Measurements from ENCODE around the gene CRB1. TPM values are rescaled to one million over a fixed set of nuclear protein-coding genes. Genes with fewer than 3 reads are reported as not detected.

The CRB1 gene
- total and polyA plus RNA-seq, 2 of the 8 experiments (the other 6 are each of a cell fraction or from before 2014, with no cell fraction given), result 0.03 TPM; not detected in 1

- Histone ChIP-seq H2BK120ac (replicated peaks; ENCODE audit: low read depth, low read length) (no peak overlapping the region), H3K56ac (replicated peaks; ENCODE audit: insufficient read length, low read depth, low read length) (no peak overlapping the region), H3K9me3 (ENCODE audit: insufficient read depth in 2 of 2, low read depth in 1 of 2, low read length in 1 of 2) (no peaks in the 10 kb centered on the region), H3K4me2 (ENCODE audit: insufficient read depth in 1 of 2, low read depth in 2 of 2, low read length in 2 of 2) (no peak overlapping the region), H3K9ac (replicated peaks in 1 of 4; ENCODE audit: extremely low read depth in 1 of 4, low read depth in 3 of 4, low read length in 3 of 4) (no peak overlapping the region), H3K23ac (ENCODE audit: insufficient read length) (no peak overlapping the region), H3K27ac (ENCODE audit: low read depth, low read length) (no peak overlapping the region), H2AFZ (ENCODE audit: low read length) (no peak overlapping the region), H3K4ac (replicated peaks; ENCODE audit: insufficient read length, low read depth, low read length) (no peak overlapping the region), H4K5ac (ENCODE audit: insufficient read length, low read depth, low read length) (no peak overlapping the region), H4K20me1 (replicated peaks in 1 of 2; ENCODE audit: control insufficient read depth in 1 of 2, insufficient read depth in 2 of 2, low read length in 2 of 2) (no peaks in the 10 kb centered on the region), H3K79me1 (ENCODE audit: low read depth, low read length) (no peaks in the 10 kb centered on the region), H2BK15ac (ENCODE audit: low read length) (no peak overlapping the region), H3K36me3 (ENCODE audit: control insufficient read depth in 2 of 4, insufficient read depth in 4 of 4, low read length in 3 of 4) (no peaks in the 10 kb centered on the region), H3K79me2 (ENCODE audit: control insufficient read depth in 1 of 2, insufficient read depth in 2 of 2, low read length in 2 of 2) (no peaks in the 10 kb centered on the region), H4K8ac (ENCODE audit: extremely low read depth, insufficient read depth, low read length) (no peak overlapping the region), H2BK20ac (ENCODE audit: low read length) (no peak overlapping the region), H3K18ac (ENCODE audit: extremely low read depth, low read length) (no peak overlapping the region), H4K91ac (replicated peaks; ENCODE audit: insufficient read length, low read length) (no peak overlapping the region), H3K4me3 (ENCODE audit: extremely low read depth in 1 of 4, insufficient read depth in 2 of 4, low read depth in 3 of 4, low read length in 4 of 4) (no peak overlapping the region), H2BK12ac (ENCODE audit: low read depth, low read length) (no peak overlapping the region), H3K23me2 (ENCODE audit: low read depth, low read length) (no peaks in the 10 kb centered on the region), H2AK5ac (ENCODE audit: low read depth, low read length) (no peak overlapping the region), H3K27me3 (replicated peaks in 1 of 4; ENCODE audit: control insufficient read depth in 3 of 4, extremely low read depth in 1 of 4, insufficient read depth in 3 of 4, low read length in 3 of 4) (no peaks in the 10 kb centered on the region), H2BK5ac (ENCODE audit: low read depth, low read length) (no peak overlapping the region), H3K14ac (ENCODE audit: insufficient read length) (no peak overlapping the region), H3K4me1 (replicated peaks in 1 of 4; ENCODE audit: control insufficient read depth in 3 of 4, insufficient read depth in 4 of 4, low read length in 3 of 4) (no peaks in the 10 kb centered on the region)
- DNase-seq (ENCODE audit: low read depth in 1 of 2, low spot score in 2 of 2) (no peak), FAIRE-seq (no peak)
- ChIA-PET POLR2A (ENCODE audit: partially characterized antibody) (no interaction called here), CTCF (ENCODE audit: partially characterized antibody) (interaction anchor here (1.0 kb wide), 2 partner anchors 10 to 23 kb away, joined by 3 to 9 read pairs; no protein-coding TSS in a partner anchor)
- 100% methylated on average over 1 of the region's 1 CpG; no CpG with 5 or more reads in 1 of the 2 experiments for WGBS, 2 experiments (ENCODE audit: extremely low coverage in 1 of 2, insufficient coverage in 1 of 2, insufficient read length in 1 of 2, insufficient replicate concordance in 2 of 2, low coverage in 1 of 2, low lambda C conversion rate in 2 of 2, missing lambda C conversion rate in 1 of 2)
- TF ChIP-seq E2F6 (IDR thresholded peaks at IDR 0.05) (no peak), CHD2 (IDR thresholded peaks at IDR 0.05; ENCODE audit: low read length) (no peak)
Measured at GRCh38 chr1:197422993-197423392, 154.9 kb downstream of the CRB1 start.
